Measurements from ENCODE around the gene POLD4. TPM values are rescaled to one million over a fixed set of nuclear protein-coding genes. Genes with fewer than 3 reads are reported as not detected.

The POLD4 gene
- total and polyA plus RNA-seq, 2 of the 13 experiments (the other 11 are each of a cell fraction or from before 2014, with no cell fraction given), result 10.5 to 27.4 TPM

- TF ChIP-seq POLR2A (IDR thresholded peaks at IDR 0.05; ENCODE audit: insufficient read depth in 1 of 2, low read depth in 2 of 2, low read length in 2 of 2), result no peak
- TF ChIP-seq U2AF1 (optimal IDR thresholded peaks at IDR 0.05; ENCODE audit: low read depth, low read length), result peak; percentile 32
- no peak; the same call in 1 of the 2 replicates for TF ChIP-seq HNF1B (CRISPR knock-in tag; IDR thresholded peaks at IDR 0.05)
- TF ChIP-seq HOXA9 (CRISPR knock-in tag; IDR thresholded peaks at IDR 0.05; ENCODE audit: borderline replicate concordance), result no peak
- TF ChIP-seq ZBTB39 (CRISPR knock-in tag; IDR thresholded peaks at IDR 0.05), result no peak
- TF ChIP-seq ZNF678 (CRISPR knock-in tag; IDR thresholded peaks at IDR 0.05), result no peak
- no peak for TF ChIP-seq ZBTB26 (CRISPR knock-in tag; IDR thresholded peaks at IDR 0.05; ENCODE audit: borderline replicate concordance)
- no peak for TF ChIP-seq ZNF296 (CRISPR knock-in tag; conservative IDR thresholded peaks at IDR 0.05)
- TF ChIP-seq ZNF160 (CRISPR knock-in tag; IDR thresholded peaks at IDR 0.05), result no peak
- TF ChIP-seq ZKSCAN5 (CRISPR knock-in tag; IDR thresholded peaks at IDR 0.05), result no peak
- TF ChIP-seq ZHX2 (IDR thresholded peaks at IDR 0.05; ENCODE audit: low read depth), result no peak
- no peak for TF ChIP-seq ZHX2 (CRISPR knock-in tag; IDR thresholded peaks at IDR 0.05; ENCODE audit: borderline replicate concordance)
- no peak for TF ChIP-seq MEIS2 (CRISPR knock-in tag; IDR thresholded peaks at IDR 0.05)
- no peak for TF ChIP-seq ZNF337 (CRISPR knock-in tag; IDR thresholded peaks at IDR 0.05; ENCODE audit: borderline replicate concordance, low read depth)
- peak; percentile 29; the same call in 1 of the 2 replicates for TF ChIP-seq ZNF770 (CRISPR knock-in tag; IDR thresholded peaks at IDR 0.05)
Measured at GRCh38 chr11:67373648-67374570, 20.6 kb upstream of the POLD4 start (continued).
